Mammary epithelial cell (primary cell): ENCODE results near the gene LRRC63.

ENCODE experiments used
- CTCF ChIP-seq, 2 donors: IDR thresholded peaks in 1 of 2; conservative IDR thresholded peaks in 1 of 2; 2 replicates each; pipeline ENCODE4 v1.5.1; 2011 to 2012; ENCODE audit warnings: inconsistent platforms in 2 of 2, low read length in 2 of 2, mild to moderate bottlenecking in 2 of 2, control low read depth in 1 of 2, low read depth in 1 of 2; ENCODE audit not compliant: insufficient read depth in 1 of 2; ENCODE audit errors: extremely low read depth in 1 of 2
- EZH2 ChIP-seq: IDR thresholded peaks from 2 replicates; pipeline ENCODE4 v1.6.1; 2012; ENCODE audit warnings: low read length, inconsistent platforms, borderline replicate concordance

GRCh38 chr13:46270416-46270815 lies 58.7 kb downstream of the LRRC63 start:
- no peak for TF ChIP-seq EZH2
- no peak for TF ChIP-seq CTCF (conservative IDR thresholded peaks at IDR 0.05 in 1 of 2, IDR thresholded peaks at IDR 0.05 in 1 of 2; ENCODE audit: extremely low read depth in 1 of 2, insufficient read depth in 1 of 2, low read depth in 1 of 2, low read length in 2 of 2)
